Sigmoid colon (tissue), 7 donors: ENCODE measurements around the gene PCED1B. TPM values are rescaled to one million over a fixed set of nuclear protein-coding genes. Genes with fewer than 3 reads are reported as not detected.

ENCODE experiments used
- DNase-seq: peaks from one replicate; pipeline ENCODE4 v3.0.0-alpha.2; 2019
- H3K27ac ChIP-seq, 4 donors: fragments of 200-600 bp; sonication (generic); one replicate each; pipeline ENCODE4 v1.5.1; 2016 to 2019; ENCODE audit warnings: mild to moderate bottlenecking in 1 of 4
- H3K27me3 ChIP-seq, 3 donors: fragments of 200-600 bp; sonication (generic); one replicate each; pipeline ENCODE4 v1.5.1; 2019; ENCODE audit warnings: mild to moderate bottlenecking in 1 of 3
- H3K36me3 ChIP-seq, 4 donors: fragments of 200-600 bp; sonication (generic); one replicate each; pipeline ENCODE4 v1.5.1; 2016 to 2019
- H3K4me1 ChIP-seq, 4 donors: fragments of 200-600 bp; sonication (generic); one replicate each; pipeline ENCODE4 v1.5.1; 2017 to 2019
- H3K4me3 ChIP-seq, 4 donors: fragments of 200-600 bp; sonication (generic); one replicate each; pipeline ENCODE4 v1.5.1; 2017 to 2019; ENCODE audit warnings: mild to moderate bottlenecking in 2 of 4, moderate library complexity in 1 of 4
- H3K9me3 ChIP-seq, 4 donors: fragments of 200-600 bp in 3 of 4; sonication (generic) in 3 of 4; one replicate each; pipeline versions ENCODE4 v1.5.1 to v1.6.1; 2013 to 2019
- EP300 ChIP-seq, 4 donors: sonication (generic); formaldehyde crosslinking; IDR thresholded peaks; one replicate each; pipeline ENCODE4 v1.6.1; 2017; ENCODE audit warnings: antibody characterized with exemption in 4 of 4
- POLR2A ChIP-seq, 2 donors: fragments of 450-650 bp; IDR thresholded peaks; one replicate each; pipeline ENCODE4 v1.6.1; 2016; ENCODE audit warnings: antibody characterized with exemption in 2 of 2, mild to moderate bottlenecking in 2 of 2, moderate library complexity in 2 of 2
- POLR2AphosphoS5 ChIP-seq, 4 donors: sonication (generic); formaldehyde crosslinking; IDR thresholded peaks; one replicate each; pipeline ENCODE4 v1.6.1; 2017; ENCODE audit warnings: antibody characterized with exemption in 4 of 4
- WGBS, 2 donors: extraction: QIAGEN DNeasy Blood & Tissue Kit; methylation state at CpG; one replicate each; pipeline ENCODE4 v1.1.7; 2013; 5-methylcytosine and 5-hydroxymethylcytosine counted together
- intact Hi-C: fragments of 100-400 bp; cut with DNase I; formaldehyde crosslinking; loops from one replicate; pipeline ENCODE4 v1.15.1; 2023
- polyA plus RNA-seq, 3 donors: library from polyadenylated mRNA; stranded (reverse); fragments of 200-250 nt; gene quantifications; one replicate each; pipeline ENCODE4 v1.2.3, GENCODE V29; 2013
- total RNA-seq, 4 donors: library from RNA; depleted of rRNA; stranded (reverse); fragments of >200 nt; gene quantifications; one replicate each; pipeline ENCODE4 v1.1.0, GENCODE V29; 2016
- TF ChIP-seq, protein P1 (sequence below), 4 experiments: fragments of 450-650 bp in 3 of 4; fragments of 200-600 bp in 1 of 4; IDR thresholded peaks; one replicate each; pipeline ENCODE4 v1.5.1; 2016 to 2019; ENCODE audit warnings: antibody characterized with exemption in 4 of 4, mild to moderate bottlenecking in 3 of 4, moderate library complexity in 2 of 4
- donor health status: healthy with polysubstance abuse.
- donor health status: Bipolar disorder and iron deficiency.
- donor health status: healthy.

The PCED1B gene
- total and polyA plus RNA-seq, 7 donors: 1.2 to 11.9 (median 5.7) TPM

DNA sequence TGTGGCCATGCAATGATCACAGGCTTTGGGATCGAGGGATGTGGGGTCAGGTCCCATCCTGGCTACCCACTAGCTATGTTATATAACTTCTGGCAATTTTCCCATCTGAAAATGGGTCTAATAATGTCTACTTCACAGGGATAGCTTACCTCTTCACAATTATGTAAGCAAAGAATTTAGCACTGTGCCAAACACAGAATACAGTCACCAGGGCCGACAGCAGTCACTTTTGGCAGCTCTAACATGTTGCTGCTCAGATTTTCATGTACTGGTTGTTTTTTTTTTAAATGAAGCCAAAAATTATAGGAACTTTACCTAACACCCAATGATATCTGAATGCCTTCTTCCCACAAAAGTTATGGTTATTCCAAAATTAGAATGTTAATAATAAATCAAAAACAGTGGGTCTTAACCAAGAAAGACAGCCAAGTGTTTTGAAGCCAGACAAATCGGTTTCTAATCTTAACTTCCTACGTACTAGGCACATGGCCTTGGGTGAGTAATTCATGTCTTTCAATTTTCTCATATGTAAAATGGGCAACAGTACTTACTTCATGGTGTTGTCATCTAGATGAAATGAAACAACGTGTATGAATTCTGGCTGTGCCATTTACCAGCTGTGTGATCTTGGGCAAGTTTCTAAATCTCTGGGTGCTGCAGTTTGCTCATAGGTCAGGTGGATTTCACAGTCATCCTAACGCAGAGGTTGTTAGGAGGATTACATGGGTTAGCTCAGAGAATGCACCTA, 13.0 kb upstream of the PCED1B start:
- intact Hi-C loops: loop anchor here (5.0 kb wide), 1 partner anchor 34 kb away; no protein-coding TSS in a partner anchor
- H3K27ac ChIP-seq: peak overlapping the region in 3 of 4 donors; percentile 30 to 73 (median 61)
- 80 to 88% methylated on average over 6 of the region's 6 CpGs for WGBS, 2 donors
- TF ChIP-seq POLR2A (IDR thresholded peaks at IDR 0.05): no peak
- TF ChIP-seq POLR2AphosphoS5 (IDR thresholded peaks at IDR 0.05): peak in 1 of 4 donors; percentile 36
- no peaks in the 10 kb centered on the region for H3K27me3 ChIP-seq
- H3K4me1 ChIP-seq: peaks cover 0 to 47% (median 40%) of the 10 kb centered on the region in 4 donors
- H3K36me3 ChIP-seq: no peaks in the 10 kb centered on the region
- no peaks in the 10 kb centered on the region for H3K9me3 ChIP-seq
- no peak overlapping the region for H3K4me3 ChIP-seq
- no peak for DNase-seq

- Histone ChIP-seq H3K4me1 (peaks cover 0 to 47% (median 40%) of the 10 kb centered on the region in 4 donors), H3K27me3 (no peaks in the 10 kb centered on the region), H3K4me3 (no peak overlapping the region), H3K36me3 (no peaks in the 10 kb centered on the region), H3K27ac (peak overlapping the region in 3 of 4 donors; percentile 30 to 73 (median 61)), H3K9me3 (no peaks in the 10 kb centered on the region)
- no peak for TF ChIP-seq POLR2AphosphoS5 (IDR thresholded peaks at IDR 0.05)
- TF ChIP-seq, protein P1, sequence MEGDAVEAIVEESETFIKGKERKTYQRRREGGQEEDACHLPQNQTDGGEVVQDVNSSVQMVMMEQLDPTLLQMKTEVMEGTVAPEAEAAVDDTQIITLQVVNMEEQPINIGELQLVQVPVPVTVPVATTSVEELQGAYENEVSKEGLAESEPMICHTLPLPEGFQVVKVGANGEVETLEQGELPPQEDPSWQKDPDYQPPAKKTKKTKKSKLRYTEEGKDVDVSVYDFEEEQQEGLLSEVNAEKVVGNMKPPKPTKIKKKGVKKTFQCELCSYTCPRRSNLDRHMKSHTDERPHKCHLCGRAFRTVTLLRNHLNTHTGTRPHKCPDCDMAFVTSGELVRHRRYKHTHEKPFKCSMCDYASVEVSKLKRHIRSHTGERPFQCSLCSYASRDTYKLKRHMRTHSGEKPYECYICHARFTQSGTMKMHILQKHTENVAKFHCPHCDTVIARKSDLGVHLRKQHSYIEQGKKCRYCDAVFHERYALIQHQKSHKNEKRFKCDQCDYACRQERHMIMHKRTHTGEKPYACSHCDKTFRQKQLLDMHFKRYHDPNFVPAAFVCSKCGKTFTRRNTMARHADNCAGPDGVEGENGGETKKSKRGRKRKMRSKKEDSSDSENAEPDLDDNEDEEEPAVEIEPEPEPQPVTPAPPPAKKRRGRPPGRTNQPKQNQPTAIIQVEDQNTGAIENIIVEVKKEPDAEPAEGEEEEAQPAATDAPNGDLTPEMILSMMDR (IDR thresholded peaks at IDR 0.05): no peak
- no peak for TF ChIP-seq EP300 (IDR thresholded peaks at IDR 0.05)
- no peak for TF ChIP-seq POLR2A (IDR thresholded peaks at IDR 0.05)
- no peak for DNase-seq
- WGBS, 2 donors: 98 to 99% methylated on average over 1 of the region's 1 CpG
- intact Hi-C loops: loop anchor here (5.0 kb wide), 1 partner anchor 35 kb away; no protein-coding TSS in a partner anchor
These were observed 12.2 kb upstream of the PCED1B start for GRCh38 chr12:47067176-47067575.

GRCh38 chr12:47067771-47068431, 11.5 kb upstream of the PCED1B start:
- H3K4me3 ChIP-seq: no peak overlapping the region
- peak overlapping the region in 3 of 4 donors; percentile 9 to 73 (median 61) for H3K27ac ChIP-seq
- no peak for TF ChIP-seq POLR2AphosphoS5 (IDR thresholded peaks at IDR 0.05)
- TF ChIP-seq POLR2A (IDR thresholded peaks at IDR 0.05): no peak
- 18 to 63% methylated on average over 5 of the region's 5 CpGs for WGBS, 2 donors
- intact Hi-C loops: loop anchor here (5.0 kb wide), 1 partner anchor 36 kb away; no protein-coding TSS in a partner anchor
- peaks cover 0 to 47% (median 40%) of the 10 kb centered on the region in 4 donors for H3K4me1 ChIP-seq
- H3K9me3 ChIP-seq: no peaks in the 10 kb centered on the region
- no peaks in the 10 kb centered on the region for H3K36me3 ChIP-seq
- H3K27me3 ChIP-seq: no peaks in the 10 kb centered on the region
- DNase-seq: no peak

- no peaks in the 10 kb centered on the region for H3K9me3 ChIP-seq
- no peaks in the 10 kb centered on the region for H3K36me3 ChIP-seq
- H3K27ac ChIP-seq: peak overlapping the region in 2 of 4 donors; percentile 61 to 73
- no peaks in the 10 kb centered on the region for H3K27me3 ChIP-seq
- WGBS, 2 donors: 83% methylated on average over 6 of the region's 6 CpGs
- H3K4me3 ChIP-seq: no peak overlapping the region
- H3K4me1 ChIP-seq: peaks cover 0 to 50% (median 41%) of the 10 kb centered on the region in 4 donors
- TF ChIP-seq POLR2A (IDR thresholded peaks at IDR 0.05): no peak
- TF ChIP-seq POLR2AphosphoS5 (IDR thresholded peaks at IDR 0.05): no peak
- TF ChIP-seq, protein P1 (IDR thresholded peaks at IDR 0.05): no peak
- TF ChIP-seq EP300 (IDR thresholded peaks at IDR 0.05): no peak
- no peak for DNase-seq
- intact Hi-C loops: loop anchor here (5.0 kb wide), 1 partner anchor 36 kb away; no protein-coding TSS in a partner anchor
These were observed 10.9 kb upstream of the PCED1B start for GRCh38 chr12:47068539-47068938.

DNA sequence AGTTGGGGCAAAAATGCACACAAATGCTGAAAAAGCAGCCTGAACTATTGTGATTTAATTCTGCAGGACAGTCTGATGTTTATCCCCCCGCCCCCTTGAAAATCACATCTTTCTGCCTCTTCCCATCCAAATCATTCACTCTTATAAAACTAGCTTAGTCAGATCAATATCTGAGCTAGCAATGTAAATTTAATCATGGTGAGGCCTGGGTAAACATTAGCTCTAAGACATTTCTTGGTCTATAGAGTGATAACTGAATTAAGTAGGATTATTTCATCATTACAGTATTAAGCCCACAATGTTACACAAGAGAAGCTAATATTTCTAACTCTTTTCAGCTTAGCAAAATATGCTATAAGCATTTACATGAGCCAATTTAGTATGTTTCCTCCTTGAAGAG, 9.1 kb upstream of the PCED1B start:
- TF ChIP-seq, protein P1 (IDR thresholded peaks at IDR 0.05): no peak
- TF ChIP-seq POLR2AphosphoS5 (IDR thresholded peaks at IDR 0.05) (no peak), EP300 (IDR thresholded peaks at IDR 0.05) (no peak), POLR2A (IDR thresholded peaks at IDR 0.05) (no peak)
- Histone ChIP-seq H3K4me3 (no peak overlapping the region), H3K27ac (peak overlapping the region in 3 of 4 donors; percentile 1 to 73 (median 61)), H3K9me3 (no peaks in the 10 kb centered on the region), H3K27me3 (no peaks in the 10 kb centered on the region), H3K36me3 (no peaks in the 10 kb centered on the region), H3K4me1 (peaks cover 0 to 55% (median 41%) of the 10 kb centered on the region in 4 donors)
- WGBS, 2 donors: 83 to 87% methylated on average over 1 of the region's 1 CpG
- DNase-seq: no peak
- intact Hi-C loops: no loop called here
